GM12865 (cell line): ENCODE data around the gene NADK2.
"Not testable (repeated sequence)": the region's sequence is repeated elsewhere in the genome, so short reads cannot be mapped to it uniquely, and the experiment has no call there.

Experiments used
- DNase-seq: peaks from one replicate; pipeline ENCODE4 v3.0.0; 2010; ENCODE audit warnings: low read depth
- H3K4me3 ChIP-seq: 2 replicates; pipeline ENCODE4 v1.5.1; 2011; ENCODE audit warnings: mild to moderate bottlenecking, low read depth, low read length, control low read depth
- TF ChIP-seq, protein P1 (sequence below): IDR thresholded peaks from 2 replicates; pipeline ENCODE4 v1.5.1; 2011; ENCODE audit warnings: low read length, control low read depth, low read depth, inconsistent platforms; ENCODE audit not compliant: insufficient read depth; ENCODE audit errors: missing control alignments

The NADK2 gene

DNA sequence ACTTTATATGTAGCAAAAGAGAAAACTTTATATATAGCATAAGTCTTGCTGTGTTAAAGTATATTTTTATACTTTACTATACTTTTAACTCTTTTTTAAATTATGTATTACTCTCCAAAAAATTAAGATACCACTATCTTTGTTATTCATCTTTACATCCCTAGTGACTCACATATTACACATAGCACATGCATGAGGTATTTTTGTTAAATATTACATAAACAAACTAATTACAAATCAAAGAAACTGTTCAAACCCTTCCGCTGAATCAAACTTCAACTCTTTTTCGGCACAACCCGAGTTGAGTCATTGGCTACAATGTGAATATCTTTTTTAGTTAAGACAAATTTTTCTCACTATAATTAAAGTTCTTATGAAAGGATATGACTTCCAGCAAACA is 32.1 kb downstream of the NADK2 start:
- TF ChIP-seq, protein P1, sequence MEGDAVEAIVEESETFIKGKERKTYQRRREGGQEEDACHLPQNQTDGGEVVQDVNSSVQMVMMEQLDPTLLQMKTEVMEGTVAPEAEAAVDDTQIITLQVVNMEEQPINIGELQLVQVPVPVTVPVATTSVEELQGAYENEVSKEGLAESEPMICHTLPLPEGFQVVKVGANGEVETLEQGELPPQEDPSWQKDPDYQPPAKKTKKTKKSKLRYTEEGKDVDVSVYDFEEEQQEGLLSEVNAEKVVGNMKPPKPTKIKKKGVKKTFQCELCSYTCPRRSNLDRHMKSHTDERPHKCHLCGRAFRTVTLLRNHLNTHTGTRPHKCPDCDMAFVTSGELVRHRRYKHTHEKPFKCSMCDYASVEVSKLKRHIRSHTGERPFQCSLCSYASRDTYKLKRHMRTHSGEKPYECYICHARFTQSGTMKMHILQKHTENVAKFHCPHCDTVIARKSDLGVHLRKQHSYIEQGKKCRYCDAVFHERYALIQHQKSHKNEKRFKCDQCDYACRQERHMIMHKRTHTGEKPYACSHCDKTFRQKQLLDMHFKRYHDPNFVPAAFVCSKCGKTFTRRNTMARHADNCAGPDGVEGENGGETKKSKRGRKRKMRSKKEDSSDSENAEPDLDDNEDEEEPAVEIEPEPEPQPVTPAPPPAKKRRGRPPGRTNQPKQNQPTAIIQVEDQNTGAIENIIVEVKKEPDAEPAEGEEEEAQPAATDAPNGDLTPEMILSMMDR: no peak
- no peak overlapping the region for H3K4me3 ChIP-seq
- no peak for DNase-seq

DNA sequence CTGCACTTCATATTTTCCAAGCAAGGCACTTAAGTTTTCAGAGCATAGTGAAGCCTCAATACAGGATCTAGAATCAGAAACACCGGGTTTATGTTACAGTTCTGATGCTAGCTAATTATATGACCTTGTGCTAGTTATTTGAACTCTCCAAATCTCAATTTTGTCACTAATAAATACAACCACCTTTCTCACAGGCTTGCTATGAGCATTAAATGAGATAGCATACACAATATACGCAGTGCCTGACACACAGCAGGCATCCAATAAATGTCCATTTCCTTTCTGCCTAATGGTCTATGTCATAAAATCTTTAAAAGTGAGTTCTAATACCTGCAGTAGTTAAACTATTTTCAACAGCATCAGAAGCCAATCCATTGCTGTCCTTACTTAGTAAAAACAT is 32.9 kb downstream of the NADK2 start:
- no peak for DNase-seq
- TF ChIP-seq, protein P1: no peak
- no peak overlapping the region for H3K4me3 ChIP-seq

DNA sequence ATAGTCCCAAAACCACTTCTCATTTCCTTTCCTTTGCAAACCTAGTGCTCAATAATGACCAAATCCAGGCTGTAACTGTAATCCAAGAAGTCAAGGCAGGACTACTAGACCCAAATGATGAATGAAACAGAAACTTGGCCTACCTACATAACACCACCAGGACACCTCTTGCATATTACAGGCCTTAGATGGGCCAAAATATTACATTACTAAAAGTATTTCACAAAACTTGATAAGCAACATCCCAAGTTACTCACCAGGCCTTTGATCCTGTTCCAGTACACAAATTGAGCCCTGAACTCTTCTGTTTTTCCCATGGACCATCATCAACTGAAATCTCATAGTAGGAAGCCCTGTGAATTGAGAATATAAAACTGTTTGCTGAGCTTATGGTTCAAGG is 34.8 kb downstream of the NADK2 start:
- no peak for DNase-seq
- H3K4me3 ChIP-seq: no peak overlapping the region
- TF ChIP-seq, protein P1: no peak

DNA sequence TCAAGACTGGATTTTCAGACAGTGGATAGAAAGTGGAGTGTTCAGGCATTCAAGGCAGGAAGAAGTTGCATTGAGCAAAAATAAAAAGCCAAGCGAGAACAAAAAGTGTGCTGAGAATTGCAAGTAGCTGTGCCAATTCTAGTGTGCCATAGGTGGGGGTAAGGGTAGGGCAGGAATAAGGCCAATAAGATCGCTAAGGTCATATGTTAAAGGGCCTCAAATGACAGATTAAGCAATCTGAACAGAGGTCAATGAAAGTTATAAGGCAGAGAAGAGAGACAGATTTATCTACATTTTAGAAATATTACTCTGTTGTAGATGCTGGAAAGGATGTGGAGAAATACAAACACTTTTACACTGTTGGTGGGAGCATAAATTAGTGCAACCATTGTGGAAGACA is 36.4 kb downstream of the NADK2 start:
- TF ChIP-seq, protein P1: no peak
- no peak for DNase-seq
- H3K4me3 ChIP-seq: no peak overlapping the region

DNA sequence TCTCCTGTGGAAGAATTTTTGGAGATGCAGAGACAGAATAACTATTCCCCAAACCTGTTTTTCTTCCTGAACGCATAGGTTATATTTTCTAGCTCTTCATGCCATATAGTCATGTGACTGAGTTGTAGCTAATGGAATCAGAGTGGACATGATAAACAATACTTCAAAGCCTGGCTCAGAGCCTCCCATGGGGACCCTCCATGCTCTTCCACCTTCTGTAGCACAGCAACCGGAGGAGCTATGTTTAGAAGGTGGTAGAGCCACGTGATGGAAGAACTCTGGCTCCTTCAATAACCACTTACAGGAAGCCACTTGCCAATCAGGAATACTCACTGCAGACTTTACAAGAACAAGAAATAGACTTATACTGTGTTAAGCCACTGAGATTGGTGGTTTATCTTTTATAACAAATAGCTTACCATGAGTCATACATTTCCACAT is 39.2 kb downstream of the NADK2 start:
- no peak overlapping the region for H3K4me3 ChIP-seq
- TF ChIP-seq, protein P1: no peak
- no peak for DNase-seq

DNA sequence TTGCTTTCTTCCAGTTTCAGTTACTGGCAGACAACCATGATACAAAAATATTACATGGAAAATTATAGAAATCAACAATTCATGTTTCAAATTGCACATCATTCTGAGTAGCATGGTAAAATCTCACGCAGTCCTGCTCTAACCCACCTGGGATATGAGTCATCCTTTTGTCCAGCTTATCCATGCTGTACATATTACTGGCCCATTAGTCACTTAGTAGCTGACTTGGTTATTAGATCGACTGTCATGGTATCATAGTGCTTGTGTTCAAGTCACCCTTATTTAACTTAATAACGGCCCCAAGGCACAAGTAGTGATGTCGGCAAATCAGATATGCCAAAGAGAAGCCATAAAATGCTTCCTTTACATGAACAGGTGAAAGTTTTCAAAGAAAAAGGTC is 41.2 kb downstream of the NADK2 start:
- no peak for DNase-seq
- no peak overlapping the region for H3K4me3 ChIP-seq
- TF ChIP-seq, protein P1: no peak

DNA sequence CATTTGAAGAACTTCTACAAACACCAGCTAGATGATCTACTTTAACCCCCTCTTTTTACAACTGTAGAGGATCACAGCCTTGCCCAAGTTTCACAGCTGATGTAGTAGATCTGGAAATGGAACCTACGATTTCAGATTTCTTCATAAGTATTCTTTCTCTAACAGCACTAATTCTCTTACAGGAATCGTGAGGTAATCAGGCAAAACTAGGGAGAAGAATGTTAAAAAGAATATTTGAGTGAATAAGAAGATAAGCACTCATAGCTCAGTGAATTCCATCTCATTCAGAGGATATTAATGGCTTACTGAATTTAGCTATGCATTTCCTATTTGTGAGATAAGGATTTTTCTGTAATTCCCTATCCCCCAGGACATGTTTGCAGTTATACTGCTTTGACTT is 42.1 kb downstream of the NADK2 start:
- no peak overlapping the region for H3K4me3 ChIP-seq
- DNase-seq: no peak
- TF ChIP-seq, protein P1: no peak

DNA sequence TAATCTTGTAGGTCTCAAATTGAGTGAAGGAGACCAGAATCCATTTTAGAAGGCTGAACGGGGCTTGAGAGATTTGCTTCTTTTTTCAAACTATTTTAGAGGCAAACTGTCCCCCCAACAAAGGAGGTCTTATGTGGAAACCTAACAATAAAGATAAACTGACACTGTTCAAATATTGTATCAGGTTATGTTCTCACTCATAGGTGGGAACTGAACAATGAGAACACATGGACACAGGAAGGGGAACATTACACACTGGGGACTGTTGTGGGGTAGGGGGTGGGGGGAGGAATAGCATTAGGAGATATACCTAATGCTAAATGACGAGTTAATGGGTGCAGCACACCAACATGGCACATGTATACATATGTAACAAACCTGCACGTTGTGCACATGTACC is 42.9 kb downstream of the NADK2 start:
- not testable (repeated sequence) for DNase-seq, H3K4me3 ChIP-seq
